Measurements from ENCODE around the gene XRCC3.

The XRCC3 gene

GRCh38 chr14:103706551-103707328 lies 8.5 kb downstream of the XRCC3 start:
- no peak for DNase-seq (ENCODE audit: low read depth)

GRCh38 chr14:103705504-103706284 lies 9.6 kb downstream of the XRCC3 start:
- DNase-seq (ENCODE audit: low read depth) = no peak

GRCh38 chr14:103705118-103705503 lies 10.1 kb downstream of the XRCC3 start:
- no peak for DNase-seq (ENCODE audit: low read depth)

GRCh38 chr14:103704708-103705107 lies 10.5 kb downstream of the XRCC3 start:
- DNase-seq (ENCODE audit: low read depth) = no peak

- DNase-seq (ENCODE audit: low read depth) = no peak
These were observed 11.5 kb downstream of the XRCC3 start for GRCh38 chr14:103703433-103704385.

GRCh38 chr14:103702497-103703432 lies 12.5 kb downstream of the XRCC3 start:
- no peak for DNase-seq (ENCODE audit: low read depth)

- DNase-seq (ENCODE audit: low read depth) = no peak
These were observed 13.2 kb downstream of the XRCC3 start for GRCh38 chr14:103702095-103702494.

- DNase-seq (ENCODE audit: low read depth) = no peak
These were observed 14.3 kb downstream of the XRCC3 start for GRCh38 chr14:103700753-103701490.

GRCh38 chr14:103699901-103700752 lies 15.1 kb downstream of the XRCC3 start:
- no peak for DNase-seq (ENCODE audit: low read depth)

GRCh38 chr14:103699261-103699661 lies 16.0 kb downstream of the XRCC3 start:
- DNase-seq (ENCODE audit: low read depth) = no peak

- DNase-seq (ENCODE audit: low read depth) = no peak
These were observed 16.6 kb downstream of the XRCC3 start for GRCh38 chr14:103698380-103699260.

- DNase-seq (ENCODE audit: low read depth) = no peak
These were observed 17.5 kb downstream of the XRCC3 start for GRCh38 chr14:103697603-103698379.

- DNase-seq (ENCODE audit: low read depth) = no peak
These were observed 18.0 kb downstream of the XRCC3 start for GRCh38 chr14:103697206-103697602.

- no peak for DNase-seq (ENCODE audit: low read depth)
These were observed 18.7 kb downstream of the XRCC3 start for GRCh38 chr14:103696466-103697071.

- DNase-seq (ENCODE audit: low read depth) = no peak
These were observed 19.2 kb downstream of the XRCC3 start for GRCh38 chr14:103696070-103696402.

- no peak for DNase-seq (ENCODE audit: low read depth)
These were observed 19.8 kb downstream of the XRCC3 start for GRCh38 chr14:103695296-103696069.
